Adrenal gland (tissue), 5 donors: ENCODE measurements around the gene GADD45B.
A peak's percentile ranks its signal among the peaks of the same experiment; 100 is the strongest.

Experiments
- POLR2A ChIP-seq, 2 donors: fragments of 450-650 bp; IDR thresholded peaks; one replicate each; pipeline ENCODE4 v1.6.1; 2017; ENCODE audit warnings: antibody characterized with exemption in 2 of 2, mild to moderate bottlenecking in 2 of 2, moderate library complexity in 1 of 2
- TF ChIP-seq, protein P1 (sequence below), 6 experiments: fragments of 450-650 bp in 4 of 6; fragments of 200-600 bp in 2 of 6; sonication (generic) in 1 of 6; IDR thresholded peaks; 1 replicate in 5 of 6; 2 replicates in 1 of 6; pipeline versions ENCODE4 v1.5.1 to v1.8.0; 2016 to 2021; ENCODE audit warnings: antibody characterized with exemption in 6 of 6, mild to moderate bottlenecking in 2 of 6, moderate library complexity in 1 of 6
- donor health status: DM: no; HTN: no; CAD: no.

- TF ChIP-seq, protein P1, sequence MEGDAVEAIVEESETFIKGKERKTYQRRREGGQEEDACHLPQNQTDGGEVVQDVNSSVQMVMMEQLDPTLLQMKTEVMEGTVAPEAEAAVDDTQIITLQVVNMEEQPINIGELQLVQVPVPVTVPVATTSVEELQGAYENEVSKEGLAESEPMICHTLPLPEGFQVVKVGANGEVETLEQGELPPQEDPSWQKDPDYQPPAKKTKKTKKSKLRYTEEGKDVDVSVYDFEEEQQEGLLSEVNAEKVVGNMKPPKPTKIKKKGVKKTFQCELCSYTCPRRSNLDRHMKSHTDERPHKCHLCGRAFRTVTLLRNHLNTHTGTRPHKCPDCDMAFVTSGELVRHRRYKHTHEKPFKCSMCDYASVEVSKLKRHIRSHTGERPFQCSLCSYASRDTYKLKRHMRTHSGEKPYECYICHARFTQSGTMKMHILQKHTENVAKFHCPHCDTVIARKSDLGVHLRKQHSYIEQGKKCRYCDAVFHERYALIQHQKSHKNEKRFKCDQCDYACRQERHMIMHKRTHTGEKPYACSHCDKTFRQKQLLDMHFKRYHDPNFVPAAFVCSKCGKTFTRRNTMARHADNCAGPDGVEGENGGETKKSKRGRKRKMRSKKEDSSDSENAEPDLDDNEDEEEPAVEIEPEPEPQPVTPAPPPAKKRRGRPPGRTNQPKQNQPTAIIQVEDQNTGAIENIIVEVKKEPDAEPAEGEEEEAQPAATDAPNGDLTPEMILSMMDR (IDR thresholded peaks at IDR 0.05) = peak in 1 of 6 experiments; percentile 12
- no peak for TF ChIP-seq POLR2A (IDR thresholded peaks at IDR 0.05)
These were observed 47.8 kb downstream of the GADD45B start for GRCh38 chr19:2523630-2524311.
